TTC549 (cell line): ENCODE measurements around the gene GPSM1.

Source experiments
- FAIRE-seq: peaks from 2 replicates; lab custom pipeline; 2012; peaks lifted over from hg19 to GRCh38; lab: Jason Lieb, UNC

GPSM1 gene

GRCh38 chr9:136327304-136327974 is at the start of gene GPSM1:
TSS of gene GPSM1 (plus strand) at chr9:136327539. CDS start at chr9:136327696, 157 bp downstream.
- no peak for FAIRE-seq

- FAIRE-seq, result no peak
Measured at GRCh38 chr9:136277746-136278145, 49.6 kb upstream of the GPSM1 start.

- FAIRE-seq, result no peak
Measured at GRCh38 chr9:136278221-136278620, 49.1 kb upstream of the GPSM1 start.

- no peak for FAIRE-seq
Measured at GRCh38 chr9:136278894-136279293, 48.4 kb upstream of the GPSM1 start.

GRCh38 chr9:136279471-136279870 is 47.9 kb upstream of the GPSM1 start:
- FAIRE-seq, result no peak

GRCh38 chr9:136280535-136281315 is 46.6 kb upstream of the GPSM1 start:
- no peak for FAIRE-seq

GRCh38 chr9:136281421-136282271 is 45.7 kb upstream of the GPSM1 start:
- FAIRE-seq, result no peak

GRCh38 chr9:136282272-136282861 is 45.0 kb upstream of the GPSM1 start:
- FAIRE-seq, result no peak

GRCh38 chr9:136283291-136284235 is 43.8 kb upstream of the GPSM1 start:
- FAIRE-seq, result no peak

GRCh38 chr9:136284311-136284710 is 43.0 kb upstream of the GPSM1 start:
- FAIRE-seq, result no peak

- no peak for FAIRE-seq
Measured at GRCh38 chr9:136284951-136285350, 42.4 kb upstream of the GPSM1 start.

GRCh38 chr9:136285501-136286358 is 41.6 kb upstream of the GPSM1 start:
- FAIRE-seq, result no peak

- no peak for FAIRE-seq
Measured at GRCh38 chr9:136286359-136286986, 40.9 kb upstream of the GPSM1 start.

GRCh38 chr9:136286987-136287379 is 40.4 kb upstream of the GPSM1 start:
- FAIRE-seq, result no peak

- no peak for FAIRE-seq
Measured at GRCh38 chr9:136287960-136288753, 39.2 kb upstream of the GPSM1 start.

- FAIRE-seq, result no peak
Measured at GRCh38 chr9:136289651-136290507, 37.5 kb upstream of the GPSM1 start.

- no peak for FAIRE-seq
Measured at GRCh38 chr9:136290508-136291000, 36.8 kb upstream of the GPSM1 start.
